Testis (tissue), 2 donors: ENCODE results near the gene BABAM2.
"Not testable (repeated sequence)": the region's sequence is repeated elsewhere in the genome, so short reads cannot be mapped to it uniquely, and the experiment has no call there.

Source experiments
- POLR2A ChIP-seq: fragments of 450-650 bp; IDR thresholded peaks from one replicate; pipeline ENCODE4 v1.6.1; 2017; ENCODE audit warnings: antibody characterized with exemption, mild to moderate bottlenecking, moderate library complexity
- TF ChIP-seq, protein P1 (sequence below), 3 experiments: fragments of 450-650 bp in 2 of 3; fragments of 200-600 bp in 1 of 3; sonication (generic) in 1 of 3; IDR thresholded peaks; one replicate each; pipeline ENCODE4 v1.5.1; 2016 to 2019; ENCODE audit warnings: antibody characterized with exemption in 3 of 3, mild to moderate bottlenecking in 2 of 3, moderate library complexity in 1 of 3

DNA sequence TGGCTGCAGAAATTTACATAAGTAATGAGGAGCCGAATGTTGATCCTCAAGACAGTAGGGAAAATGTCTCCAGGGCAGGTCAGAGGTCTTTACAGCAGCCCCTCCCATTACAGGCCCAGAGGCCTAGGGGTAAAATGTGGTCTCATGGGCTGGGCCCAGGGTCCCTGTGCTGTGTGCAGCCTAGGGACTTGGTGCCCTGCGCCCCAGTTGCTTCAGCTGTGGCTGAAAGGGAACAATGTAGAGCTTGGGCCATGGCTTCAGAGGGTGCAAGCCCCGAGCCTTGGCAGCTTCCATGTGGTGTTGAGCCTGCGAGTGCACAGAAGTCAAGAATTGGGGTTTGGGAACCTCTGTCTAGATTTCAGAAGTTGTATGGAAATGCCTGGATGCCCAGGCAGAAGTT, 77.5 kb downstream of the BABAM2 start:
- not testable (repeated sequence) for TF ChIP-seq POLR2A
- TF ChIP-seq, protein P1, sequence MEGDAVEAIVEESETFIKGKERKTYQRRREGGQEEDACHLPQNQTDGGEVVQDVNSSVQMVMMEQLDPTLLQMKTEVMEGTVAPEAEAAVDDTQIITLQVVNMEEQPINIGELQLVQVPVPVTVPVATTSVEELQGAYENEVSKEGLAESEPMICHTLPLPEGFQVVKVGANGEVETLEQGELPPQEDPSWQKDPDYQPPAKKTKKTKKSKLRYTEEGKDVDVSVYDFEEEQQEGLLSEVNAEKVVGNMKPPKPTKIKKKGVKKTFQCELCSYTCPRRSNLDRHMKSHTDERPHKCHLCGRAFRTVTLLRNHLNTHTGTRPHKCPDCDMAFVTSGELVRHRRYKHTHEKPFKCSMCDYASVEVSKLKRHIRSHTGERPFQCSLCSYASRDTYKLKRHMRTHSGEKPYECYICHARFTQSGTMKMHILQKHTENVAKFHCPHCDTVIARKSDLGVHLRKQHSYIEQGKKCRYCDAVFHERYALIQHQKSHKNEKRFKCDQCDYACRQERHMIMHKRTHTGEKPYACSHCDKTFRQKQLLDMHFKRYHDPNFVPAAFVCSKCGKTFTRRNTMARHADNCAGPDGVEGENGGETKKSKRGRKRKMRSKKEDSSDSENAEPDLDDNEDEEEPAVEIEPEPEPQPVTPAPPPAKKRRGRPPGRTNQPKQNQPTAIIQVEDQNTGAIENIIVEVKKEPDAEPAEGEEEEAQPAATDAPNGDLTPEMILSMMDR (IDR thresholded peaks at IDR 0.05): not testable (repeated sequence)
